Neural crest cell (in vitro differentiated cells): ENCODE results near the gene NDUFAF8. TPM values are rescaled to one million over a fixed set of nuclear protein-coding genes. Genes with fewer than 3 reads are reported as not detected.

ENCODE experiments used
- DNase-seq: peaks from one replicate; pipeline ENCODE4 v3.0.0; 2021; ENCODE audit warnings: low read depth, mixed read lengths, low spot score
- H3K27ac Mint-ChIP-seq: one replicate; pipeline ENCODE4 v1.8.0; 2021; ENCODE audit warnings: mild to moderate bottlenecking, mixed read lengths; ENCODE audit not compliant: unreplicated experiment
- H3K27me3 Mint-ChIP-seq: 2 replicates; pipeline ENCODE4 v1.8.0; 2021; ENCODE audit warnings: low read depth, mild to moderate bottlenecking, mixed read lengths
- H3K36me3 Mint-ChIP-seq: 2 replicates; pipeline ENCODE4 v1.8.0; 2021; ENCODE audit warnings: low read depth, mild to moderate bottlenecking, mixed read lengths
- H3K4me1 Mint-ChIP-seq: 2 replicates; pipeline ENCODE4 v1.8.0; 2021; ENCODE audit warnings: mixed read lengths
- H3K4me3 Mint-ChIP-seq: one replicate; pipeline ENCODE4 v1.8.0; 2021; ENCODE audit warnings: mild to moderate bottlenecking, mixed read lengths
- H3K9me3 Mint-ChIP-seq: 2 replicates; pipeline ENCODE4 v1.8.0; 2021; ENCODE audit warnings: mixed read lengths
- total RNA-seq: library from RNA; stranded (reverse); gene quantifications from 2 replicates; pipeline ENCODE4 v1.2.1, GENCODE V29; 2021
- TF ChIP-seq, protein P1 (sequence below): fragments of 200-600 bp; sonication (generic); conservative IDR thresholded peaks from 2 replicates; pipeline ENCODE4 v1.5.0; 2021; ENCODE audit warnings: antibody characterized with exemption, mild to moderate bottlenecking

The NDUFAF8 gene
- total RNA-seq, 1 donor from 2014 or later, result 54.5 TPM

DNA sequence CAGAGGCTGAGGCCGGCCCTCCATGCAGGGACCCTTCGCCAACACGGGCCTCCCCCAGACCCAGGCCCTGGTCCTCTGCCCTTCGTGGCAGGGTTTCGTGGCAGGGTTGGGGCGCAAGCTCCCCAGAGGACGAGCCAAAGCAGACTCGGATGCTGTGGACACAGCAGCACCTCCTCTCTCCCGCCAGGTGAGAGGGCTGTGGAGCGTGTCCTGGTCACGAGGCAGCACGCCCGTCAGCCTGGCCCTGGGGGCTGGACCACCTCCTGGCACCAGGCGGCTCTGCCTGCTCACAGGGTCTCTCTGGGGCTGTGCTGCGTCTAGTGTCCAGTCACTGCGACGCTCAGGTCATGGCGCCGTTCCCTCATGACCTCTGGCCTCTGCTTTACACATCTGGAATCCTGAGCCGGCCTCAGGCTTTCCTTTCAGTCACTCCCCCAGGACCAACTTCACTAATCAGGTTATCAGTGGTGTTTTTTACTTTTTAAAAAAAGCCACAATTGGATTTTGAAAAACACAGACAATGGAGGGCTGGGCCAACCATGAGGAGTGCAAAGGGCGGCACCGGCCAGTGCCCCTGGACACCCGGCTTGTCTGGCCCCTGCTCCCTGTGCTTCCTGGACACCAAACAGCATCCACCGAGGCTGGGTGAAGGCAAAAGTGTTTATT, 5.4 kb downstream of the NDUFAF8 start:
- Mint-ChIP-seq H3K27ac (no peak overlapping the region), H3K36me3 (no peaks in the 10 kb centered on the region), H3K4me1 (peaks cover 21% of the 10 kb centered on the region), H3K4me3 (peak overlapping the region; percentile 81), H3K9me3 (no peaks in the 10 kb centered on the region), H3K27me3 (peaks cover 4% of the 10 kb centered on the region)
- TF ChIP-seq, protein P1, sequence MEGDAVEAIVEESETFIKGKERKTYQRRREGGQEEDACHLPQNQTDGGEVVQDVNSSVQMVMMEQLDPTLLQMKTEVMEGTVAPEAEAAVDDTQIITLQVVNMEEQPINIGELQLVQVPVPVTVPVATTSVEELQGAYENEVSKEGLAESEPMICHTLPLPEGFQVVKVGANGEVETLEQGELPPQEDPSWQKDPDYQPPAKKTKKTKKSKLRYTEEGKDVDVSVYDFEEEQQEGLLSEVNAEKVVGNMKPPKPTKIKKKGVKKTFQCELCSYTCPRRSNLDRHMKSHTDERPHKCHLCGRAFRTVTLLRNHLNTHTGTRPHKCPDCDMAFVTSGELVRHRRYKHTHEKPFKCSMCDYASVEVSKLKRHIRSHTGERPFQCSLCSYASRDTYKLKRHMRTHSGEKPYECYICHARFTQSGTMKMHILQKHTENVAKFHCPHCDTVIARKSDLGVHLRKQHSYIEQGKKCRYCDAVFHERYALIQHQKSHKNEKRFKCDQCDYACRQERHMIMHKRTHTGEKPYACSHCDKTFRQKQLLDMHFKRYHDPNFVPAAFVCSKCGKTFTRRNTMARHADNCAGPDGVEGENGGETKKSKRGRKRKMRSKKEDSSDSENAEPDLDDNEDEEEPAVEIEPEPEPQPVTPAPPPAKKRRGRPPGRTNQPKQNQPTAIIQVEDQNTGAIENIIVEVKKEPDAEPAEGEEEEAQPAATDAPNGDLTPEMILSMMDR, result no peak
- DNase-seq, result no peak

DNA sequence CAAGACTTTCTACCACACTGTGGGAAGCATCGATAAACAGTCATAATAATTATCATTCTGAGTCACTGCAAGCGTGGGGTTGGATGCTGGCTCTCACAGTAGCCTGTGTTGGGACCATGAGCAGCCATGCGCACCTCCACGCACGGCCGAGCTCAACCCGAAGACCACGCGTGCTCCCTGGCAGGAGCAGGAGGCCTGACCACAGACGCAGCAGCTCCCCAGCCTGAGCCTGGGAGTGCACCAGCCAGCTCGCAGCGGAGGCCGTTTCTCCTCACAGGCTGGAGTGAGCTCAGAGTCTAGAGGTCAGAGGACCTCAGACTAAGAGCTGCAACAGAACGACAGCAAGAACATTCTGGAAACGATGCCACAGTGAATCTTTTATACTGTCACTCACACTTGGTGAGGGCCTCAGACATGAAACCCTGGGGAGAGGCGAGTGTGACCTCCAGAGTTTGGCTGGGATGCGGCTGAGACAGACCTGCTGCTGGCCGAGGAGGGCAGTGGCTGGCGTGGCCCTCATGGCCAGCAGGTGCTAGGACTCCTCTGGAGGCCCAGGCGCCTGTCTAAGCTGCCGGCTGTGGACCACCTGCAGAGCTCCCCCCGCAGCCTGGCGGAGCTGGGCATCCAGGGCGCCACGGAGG, 6.0 kb downstream of the NDUFAF8 start:
- TF ChIP-seq, protein P1, result no peak
- Mint-ChIP-seq H3K36me3 (no peaks in the 10 kb centered on the region), H3K27ac (no peak overlapping the region), H3K4me1 (peaks cover 15% of the 10 kb centered on the region), H3K27me3 (peaks cover 4% of the 10 kb centered on the region), H3K9me3 (no peaks in the 10 kb centered on the region), H3K4me3 (peak overlapping the region; percentile 81)
- no peak for DNase-seq

DNA sequence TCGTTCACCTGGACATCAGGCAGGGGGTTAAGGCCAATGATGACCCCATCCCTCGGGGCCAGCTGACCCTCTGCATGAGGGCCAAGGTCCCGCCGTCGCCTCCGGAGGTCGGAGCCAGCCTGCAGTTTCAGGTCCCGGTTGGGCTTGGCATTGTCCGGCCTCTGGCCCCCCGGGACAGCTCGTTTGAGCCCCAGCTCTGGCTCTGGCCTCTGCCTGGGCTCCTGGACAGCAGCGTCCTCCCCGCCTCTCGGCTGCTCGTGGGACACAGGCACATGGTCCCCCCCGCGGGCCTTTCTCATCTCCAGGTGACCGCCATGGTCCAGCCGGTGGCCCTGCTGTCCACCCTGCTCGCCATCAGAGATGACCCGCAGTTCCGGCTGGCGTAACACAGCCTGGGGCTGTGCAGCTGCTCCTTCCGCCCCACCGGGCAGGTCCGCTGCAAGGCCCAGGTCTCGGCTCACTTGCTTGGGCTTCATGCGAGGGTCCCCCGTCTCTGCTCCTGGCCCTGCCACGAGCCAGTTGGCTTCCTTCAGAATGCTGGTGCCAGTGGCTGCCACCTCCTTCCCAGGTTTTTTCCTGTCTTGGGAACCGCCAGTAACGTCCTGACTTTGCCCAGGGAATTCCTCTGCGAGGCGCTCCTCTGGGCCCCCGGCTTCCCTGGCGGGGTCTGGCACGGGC, 6.7 kb downstream of the NDUFAF8 start:
- peaks cover 11% of the 10 kb centered on the region for H3K4me1 Mint-ChIP-seq
- H3K27ac Mint-ChIP-seq, result no peak overlapping the region
- no peak overlapping the region for H3K4me3 Mint-ChIP-seq
- H3K27me3 Mint-ChIP-seq, result peaks cover 4% of the 10 kb centered on the region
- TF ChIP-seq, protein P1, result no peak
- no peaks in the 10 kb centered on the region for H3K9me3 Mint-ChIP-seq
- H3K36me3 Mint-ChIP-seq, result no peaks in the 10 kb centered on the region
- DNase-seq, result no peak

DNA sequence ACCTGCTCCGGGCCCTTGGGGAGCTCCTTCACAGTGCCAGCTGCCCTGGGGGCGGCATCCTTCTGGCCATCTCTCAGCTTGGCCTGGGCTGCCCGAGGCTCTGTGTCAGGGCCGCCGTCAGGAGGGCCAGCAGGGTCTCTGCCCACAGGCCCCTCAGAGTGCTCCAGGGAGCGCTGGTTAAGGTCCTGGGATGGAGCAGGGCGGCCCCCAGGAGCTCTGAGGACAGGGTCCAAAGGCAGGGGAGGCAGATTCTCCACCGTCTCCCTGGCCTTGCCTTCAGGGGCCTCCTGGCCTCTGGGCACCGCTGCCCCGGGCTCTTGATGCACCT, 7.2 kb downstream of the NDUFAF8 start:
- H3K4me3 Mint-ChIP-seq, result peak overlapping the region; percentile 71
- H3K4me1 Mint-ChIP-seq, result peaks cover 8% of the 10 kb centered on the region
- TF ChIP-seq, protein P1, result no peak
- no peaks in the 10 kb centered on the region for H3K36me3 Mint-ChIP-seq
- H3K9me3 Mint-ChIP-seq, result no peaks in the 10 kb centered on the region
- DNase-seq, result no peak
- no peak overlapping the region for H3K27ac Mint-ChIP-seq
- peaks cover 4% of the 10 kb centered on the region for H3K27me3 Mint-ChIP-seq

DNA sequence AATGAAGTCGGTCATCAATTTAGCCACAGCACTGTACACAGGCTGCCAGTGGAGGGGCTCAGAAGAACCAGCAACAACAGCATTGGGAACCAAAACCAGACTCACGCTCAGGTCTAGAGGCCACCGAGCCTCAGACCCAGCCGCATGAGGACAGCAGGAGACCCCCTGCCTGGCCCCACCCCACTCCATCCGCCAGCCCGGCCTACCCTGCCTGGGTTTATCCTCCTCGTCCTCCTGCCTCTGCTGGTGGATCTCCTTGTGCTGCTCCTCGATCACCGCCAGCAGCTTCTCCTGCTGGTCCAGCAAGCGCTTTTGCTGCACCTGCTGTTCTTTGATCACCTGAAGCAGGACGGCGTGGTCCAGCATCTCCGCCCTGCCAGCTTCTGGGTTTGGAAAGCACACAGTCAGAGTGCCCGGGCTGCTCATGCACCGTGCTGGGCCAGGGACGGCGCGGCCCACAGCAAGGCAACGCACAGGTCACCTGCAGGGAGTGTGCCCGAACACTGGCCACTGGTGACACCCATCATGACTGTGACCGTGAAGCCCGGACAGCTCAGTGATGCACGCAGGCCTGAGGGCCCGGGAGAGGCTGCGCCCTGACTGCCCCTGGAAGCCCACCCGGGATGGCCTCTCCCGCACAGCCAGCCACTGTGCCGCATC, 7.7 kb downstream of the NDUFAF8 start:
- H3K27ac Mint-ChIP-seq, result peak overlapping the region; percentile 91
- TF ChIP-seq, protein P1, result no peak

More for the DNA sequence above, 7.7 kb downstream of the NDUFAF8 start:
- no peak for DNase-seq
- Mint-ChIP-seq H3K4me3 (peak overlapping the region; percentile 71), H3K9me3 (no peaks in the 10 kb centered on the region), H3K27me3 (peaks cover 4% of the 10 kb centered on the region), H3K36me3 (no peaks in the 10 kb centered on the region), H3K4me1 (peaks cover 8% of the 10 kb centered on the region)
